T-helper 2 cell treated with Interferon-gamma antibody and Interleukin-4, amounts not matched to agents 5 μg/mL and 100 μg/mL, for 36 hours (primary cell): ENCODE results near the gene LSP1.
"Not testable (repeated sequence)": the region's sequence is repeated elsewhere in the genome, so short reads cannot be mapped to it uniquely, and the experiment has no call there.

ENCODE experiments used
- DNase-seq: peaks from one replicate; pipeline ENCODE4 v3.0.0; 2021; ENCODE audit warnings: low spot score
- H3K27ac Mint-ChIP-seq: one replicate; pipeline ENCODE4 v1.8.0; 2021; ENCODE audit warnings: mild to moderate bottlenecking, mixed read lengths
- H3K27me3 Mint-ChIP-seq: one replicate; pipeline ENCODE4 v1.8.0; 2021; ENCODE audit warnings: low read depth, mixed read lengths
- H3K36me3 Mint-ChIP-seq: one replicate; pipeline ENCODE4 v1.8.0; 2021; ENCODE audit warnings: low read depth, mixed read lengths
- H3K4me1 Mint-ChIP-seq: one replicate; pipeline ENCODE4 v1.8.0; 2021; ENCODE audit warnings: low read depth, mixed read lengths
- H3K4me3 Mint-ChIP-seq: one replicate; pipeline ENCODE4 v1.8.0; 2022; ENCODE audit warnings: mild to moderate bottlenecking, moderate library complexity, mixed read lengths
- H3K9me3 Mint-ChIP-seq: one replicate; pipeline ENCODE4 v1.8.0; 2021; ENCODE audit warnings: mixed read lengths

LSP1 gene

DNA sequence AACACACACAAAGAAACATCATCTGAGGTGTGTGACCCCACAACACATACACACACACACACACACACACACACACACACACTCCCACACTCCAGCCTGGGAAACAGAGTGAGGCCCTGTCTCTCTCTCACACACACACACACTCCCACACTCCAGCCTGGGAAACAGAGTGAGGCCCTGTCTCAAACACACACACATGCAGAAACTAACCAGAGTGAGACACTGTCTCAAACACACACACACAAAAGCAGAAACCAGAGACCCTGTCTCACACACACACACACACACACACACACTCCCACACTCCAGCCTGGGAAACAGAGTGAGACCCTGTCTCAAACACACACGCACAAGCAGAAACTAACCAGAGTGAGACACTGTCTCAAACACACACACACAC, 86.9 kb downstream of the LSP1 start:
- not testable (repeated sequence) for H3K27ac Mint-ChIP-seq, H3K36me3 Mint-ChIP-seq, H3K27me3 Mint-ChIP-seq, DNase-seq, H3K4me1 Mint-ChIP-seq, H3K9me3 Mint-ChIP-seq, H3K4me3 Mint-ChIP-seq
